Ishikawa (cell line): ENCODE data around the gene ACY1.

Experiments used
- CEBPB ChIP-seq: IDR thresholded peaks from 2 replicates; pipeline ENCODE4 v1.6.1; 2012
- CREB1 ChIP-seq: IDR thresholded peaks from 2 replicates; pipeline ENCODE4 v1.6.1; 2012; ENCODE audit warnings: low read depth
- EGR1 ChIP-seq: IDR thresholded peaks from 2 replicates; pipeline ENCODE4 v1.6.1; 2012
- EP300 ChIP-seq: IDR thresholded peaks from 2 replicates; pipeline ENCODE4 v1.6.1; 2012; ENCODE audit warnings: borderline replicate concordance
- FOXM1 ChIP-seq: IDR thresholded peaks from 2 replicates; pipeline ENCODE4 v1.6.1; 2012; ENCODE audit warnings: low read depth, borderline replicate concordance
- NFIC ChIP-seq: IDR thresholded peaks from 2 replicates; pipeline ENCODE4 v1.6.1; 2012
- RAD21 ChIP-seq: IDR thresholded peaks from 2 replicates; pipeline ENCODE4 v1.6.1; 2012; ENCODE audit warnings: low read depth
- TAF1 ChIP-seq: IDR thresholded peaks from 2 replicates; pipeline ENCODE4 v1.6.1; 2012; ENCODE audit warnings: low read depth, mild to moderate bottlenecking
- TCF12 ChIP-seq: IDR thresholded peaks from 2 replicates; pipeline ENCODE4 v1.6.1; 2012; ENCODE audit warnings: low read depth
- TEAD4 ChIP-seq: IDR thresholded peaks from 2 replicates; pipeline ENCODE4 v1.6.1; 2012
- YY1 ChIP-seq: IDR thresholded peaks from 2 replicates; pipeline ENCODE4 v1.6.1; 2012; ENCODE audit warnings: low read depth
- ZBTB7A ChIP-seq: IDR thresholded peaks from 2 replicates; pipeline ENCODE4 v1.6.1; 2012; ENCODE audit warnings: low read depth
- TF ChIP-seq, protein P1 (sequence below): IDR thresholded peaks from 2 replicates; pipeline ENCODE4 v1.6.1; 2012; ENCODE audit warnings: low read depth, mild to moderate bottlenecking
- TF ChIP-seq, protein P2 (sequence below): IDR thresholded peaks from 2 replicates; pipeline ENCODE4 v1.6.1; 2012
- TF ChIP-seq, protein P3 (sequence below): IDR thresholded peaks from 2 replicates; pipeline ENCODE4 v1.6.1; 2012

The ACY1 gene

DNA sequence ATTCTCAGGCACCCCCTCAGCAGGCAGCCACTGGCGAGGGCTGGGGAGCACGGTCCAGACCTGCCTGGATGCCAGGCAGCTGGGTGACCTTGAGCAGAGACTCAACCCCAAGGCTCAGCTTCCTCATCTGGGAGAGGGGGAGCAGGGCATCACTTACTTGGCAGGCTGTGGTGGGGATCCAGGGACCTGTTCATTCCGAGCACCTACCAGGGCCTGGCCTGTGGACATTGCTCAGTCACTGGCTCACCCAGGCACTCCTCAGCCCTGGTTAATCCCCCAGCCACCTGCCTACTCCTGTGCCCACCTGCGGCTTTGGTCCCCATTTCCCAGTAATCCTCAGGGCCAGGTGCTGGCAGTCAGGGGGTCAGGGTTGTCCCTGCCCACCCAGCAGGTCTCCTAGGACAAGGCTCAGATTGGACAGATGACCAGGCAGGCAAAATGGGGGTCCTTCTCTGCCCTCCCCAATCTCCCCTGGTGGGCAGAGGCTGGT, 21.6 kb downstream of the ACY1 start:
- TF ChIP-seq, protein P1, sequence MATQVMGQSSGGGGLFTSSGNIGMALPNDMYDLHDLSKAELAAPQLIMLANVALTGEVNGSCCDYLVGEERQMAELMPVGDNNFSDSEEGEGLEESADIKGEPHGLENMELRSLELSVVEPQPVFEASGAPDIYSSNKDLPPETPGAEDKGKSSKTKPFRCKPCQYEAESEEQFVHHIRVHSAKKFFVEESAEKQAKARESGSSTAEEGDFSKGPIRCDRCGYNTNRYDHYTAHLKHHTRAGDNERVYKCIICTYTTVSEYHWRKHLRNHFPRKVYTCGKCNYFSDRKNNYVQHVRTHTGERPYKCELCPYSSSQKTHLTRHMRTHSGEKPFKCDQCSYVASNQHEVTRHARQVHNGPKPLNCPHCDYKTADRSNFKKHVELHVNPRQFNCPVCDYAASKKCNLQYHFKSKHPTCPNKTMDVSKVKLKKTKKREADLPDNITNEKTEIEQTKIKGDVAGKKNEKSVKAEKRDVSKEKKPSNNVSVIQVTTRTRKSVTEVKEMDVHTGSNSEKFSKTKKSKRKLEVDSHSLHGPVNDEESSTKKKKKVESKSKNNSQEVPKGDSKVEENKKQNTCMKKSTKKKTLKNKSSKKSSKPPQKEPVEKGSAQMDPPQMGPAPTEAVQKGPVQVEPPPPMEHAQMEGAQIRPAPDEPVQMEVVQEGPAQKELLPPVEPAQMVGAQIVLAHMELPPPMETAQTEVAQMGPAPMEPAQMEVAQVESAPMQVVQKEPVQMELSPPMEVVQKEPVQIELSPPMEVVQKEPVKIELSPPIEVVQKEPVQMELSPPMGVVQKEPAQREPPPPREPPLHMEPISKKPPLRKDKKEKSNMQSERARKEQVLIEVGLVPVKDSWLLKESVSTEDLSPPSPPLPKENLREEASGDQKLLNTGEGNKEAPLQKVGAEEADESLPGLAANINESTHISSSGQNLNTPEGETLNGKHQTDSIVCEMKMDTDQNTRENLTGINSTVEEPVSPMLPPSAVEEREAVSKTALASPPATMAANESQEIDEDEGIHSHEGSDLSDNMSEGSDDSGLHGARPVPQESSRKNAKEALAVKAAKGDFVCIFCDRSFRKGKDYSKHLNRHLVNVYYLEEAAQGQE = no peak
- TF ChIP-seq EP300 = no peak
- no peak for TF ChIP-seq ZBTB7A
- TF ChIP-seq CREB1 = no peak
- no peak for TF ChIP-seq RAD21
- no peak for TF ChIP-seq TAF1
- no peak for TF ChIP-seq TEAD4
- TF ChIP-seq FOXM1 = no peak
- TF ChIP-seq EGR1 = no peak
- no peak for TF ChIP-seq YY1
- no peak for TF ChIP-seq CEBPB
- TF ChIP-seq TCF12 = no peak
- TF ChIP-seq, protein P2, sequence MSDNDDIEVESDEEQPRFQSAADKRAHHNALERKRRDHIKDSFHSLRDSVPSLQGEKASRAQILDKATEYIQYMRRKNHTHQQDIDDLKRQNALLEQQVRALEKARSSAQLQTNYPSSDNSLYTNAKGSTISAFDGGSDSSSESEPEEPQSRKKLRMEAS = no peak
- TF ChIP-seq, protein P3, sequence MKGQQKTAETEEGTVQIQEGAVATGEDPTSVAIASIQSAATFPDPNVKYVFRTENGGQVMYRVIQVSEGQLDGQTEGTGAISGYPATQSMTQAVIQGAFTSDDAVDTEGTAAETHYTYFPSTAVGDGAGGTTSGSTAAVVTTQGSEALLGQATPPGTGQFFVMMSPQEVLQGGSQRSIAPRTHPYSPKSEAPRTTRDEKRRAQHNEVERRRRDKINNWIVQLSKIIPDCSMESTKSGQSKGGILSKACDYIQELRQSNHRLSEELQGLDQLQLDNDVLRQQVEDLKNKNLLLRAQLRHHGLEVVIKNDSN = no peak
- no peak for TF ChIP-seq NFIC

DNA sequence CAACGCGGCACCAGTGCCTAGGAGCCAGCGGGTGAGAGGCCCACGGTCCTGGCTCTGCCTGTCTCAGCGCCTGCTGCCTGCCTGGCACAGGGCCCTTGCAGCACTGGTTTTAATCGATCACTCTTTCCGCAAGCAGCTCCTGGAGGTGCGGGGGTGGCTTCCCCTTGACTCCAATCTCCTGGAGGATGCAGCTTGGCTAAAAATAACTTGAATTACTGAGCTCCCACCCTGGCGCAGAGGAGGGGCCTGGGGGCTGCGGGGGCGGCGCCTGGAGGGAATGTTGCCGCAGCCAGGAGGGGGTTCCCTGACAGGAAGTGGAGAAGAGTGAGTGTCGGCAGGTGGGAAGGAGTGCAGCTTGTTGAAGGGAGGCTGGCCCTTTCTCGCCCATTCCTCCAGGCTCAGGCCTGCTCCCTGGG, 22.2 kb downstream of the ACY1 start:
- TF ChIP-seq, protein P1 = no peak
- TF ChIP-seq EGR1 (peak; percentile 82), CREB1 (no peak), NFIC (0 out of 2 replicates have a peak, but pooled peaks have one; percentile 27), RAD21 (no peak)

DNA sequence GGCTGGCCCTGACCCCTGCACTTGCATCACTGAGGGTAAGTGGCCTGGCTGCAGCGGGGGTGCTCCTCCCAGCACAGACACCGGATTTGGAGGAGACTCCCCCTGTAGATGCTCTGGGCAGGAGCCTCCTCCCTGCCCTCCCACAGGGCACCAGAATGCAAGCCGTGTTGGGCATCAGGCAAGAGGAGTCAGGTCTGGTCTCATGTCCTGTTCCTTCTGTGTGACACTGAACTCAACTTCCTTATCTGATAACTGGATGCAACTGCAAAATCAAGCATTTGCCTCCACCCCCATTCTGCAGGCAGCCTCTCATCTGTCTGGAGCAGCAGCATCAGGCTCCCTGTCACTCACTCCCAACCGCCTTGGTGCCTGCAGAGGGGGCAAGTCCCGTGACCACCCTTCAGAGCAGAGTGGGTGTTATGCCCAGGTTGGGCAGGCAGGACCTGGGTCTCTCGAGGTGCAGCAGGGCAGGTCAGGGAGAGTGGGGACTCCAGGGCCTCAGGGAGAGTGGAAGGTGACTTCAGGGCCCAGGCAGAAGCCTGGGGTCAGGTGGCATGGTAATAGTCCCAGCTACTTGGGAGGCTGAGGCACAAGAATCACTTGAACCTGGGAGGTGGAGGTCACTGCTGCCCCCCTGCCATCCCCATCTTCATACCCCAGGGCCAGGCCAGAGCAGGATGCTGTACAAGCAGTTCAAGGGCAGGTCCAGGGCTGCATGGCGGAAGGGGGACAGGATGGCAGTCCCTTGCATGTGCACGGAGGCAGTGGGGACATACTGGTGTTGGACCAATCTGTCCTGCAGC, 22.9 kb downstream of the ACY1 start:
- TF ChIP-seq EGR1 (no peak), TCF12 (no peak), EP300 (no peak), TAF1 (no peak), CREB1 (no peak), TEAD4 (no peak), CEBPB (no peak)
- TF ChIP-seq, protein P3 = no peak

DNA sequence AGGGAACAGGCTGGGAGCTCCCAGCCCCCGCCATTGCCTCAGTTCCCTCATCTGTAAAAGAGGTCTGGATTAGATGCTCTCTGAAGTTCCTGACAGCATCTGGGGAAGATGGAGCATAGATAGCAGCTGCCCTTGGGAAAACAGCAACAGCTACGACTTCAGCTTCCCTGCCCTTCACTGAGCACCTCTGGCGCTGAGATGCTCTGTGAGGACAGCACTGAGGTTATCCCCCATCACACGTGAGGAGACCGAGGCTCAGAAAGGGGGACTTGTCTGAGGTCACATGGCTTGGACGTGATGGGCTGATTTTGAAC, 23.4 kb downstream of the ACY1 start:
- TF ChIP-seq, protein P3 = no peak
- no peak for TF ChIP-seq CREB1
- TF ChIP-seq EGR1 = no peak
- TF ChIP-seq YY1 = no peak
- TF ChIP-seq NFIC = no peak
- TF ChIP-seq FOXM1 = no peak
- TF ChIP-seq CEBPB = no peak

DNA sequence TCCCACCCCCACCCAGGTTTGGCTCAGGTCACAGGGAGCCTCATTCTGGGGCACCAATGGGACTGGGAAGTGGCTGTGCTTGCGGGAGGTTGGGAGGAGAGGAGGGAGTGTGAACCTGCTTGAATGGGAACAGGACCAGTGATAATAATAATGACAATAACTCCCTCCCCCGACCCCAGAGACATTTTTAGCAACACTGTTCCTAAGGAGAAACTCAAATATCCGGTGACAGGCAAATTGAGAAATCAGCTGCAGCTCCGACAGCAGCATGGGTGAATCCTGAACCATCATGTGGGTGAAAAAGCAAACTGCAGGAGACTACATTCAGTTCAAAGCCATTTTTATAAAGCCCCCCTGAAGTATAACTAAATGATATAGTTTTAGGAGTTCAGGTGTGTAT, 24.0 kb downstream of the ACY1 start:
- TF ChIP-seq YY1 (no peak), TCF12 (no peak), ZBTB7A (no peak)

DNA sequence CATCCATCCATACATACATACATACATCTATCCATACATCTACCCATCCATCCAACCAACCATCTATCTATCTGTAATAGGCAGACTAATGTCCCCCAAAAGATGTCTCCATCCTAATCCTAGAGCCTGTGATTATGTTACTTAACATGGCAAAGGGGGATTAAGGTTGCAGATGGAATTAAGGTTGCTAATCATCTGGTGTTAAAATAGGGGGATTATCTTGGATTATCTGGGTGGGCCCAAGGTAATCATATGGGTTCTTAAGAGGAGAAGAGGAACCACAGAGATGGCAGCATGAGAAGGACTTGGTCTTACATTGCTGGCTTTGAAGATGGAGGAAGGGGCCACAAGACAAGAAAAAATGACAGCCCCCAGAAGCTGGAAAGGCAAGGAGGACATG, 27.1 kb downstream of the ACY1 start:
- TF ChIP-seq CREB1 (no peak), FOXM1 (no peak), ZBTB7A (no peak), NFIC (no peak), EGR1 (no peak), YY1 (no peak)
- TF ChIP-seq, protein P2 = no peak
- TF ChIP-seq, protein P3 = no peak
- TF ChIP-seq, protein P1 = no peak
